Measurements from ENCODE around the gene FTO.

DNA sequence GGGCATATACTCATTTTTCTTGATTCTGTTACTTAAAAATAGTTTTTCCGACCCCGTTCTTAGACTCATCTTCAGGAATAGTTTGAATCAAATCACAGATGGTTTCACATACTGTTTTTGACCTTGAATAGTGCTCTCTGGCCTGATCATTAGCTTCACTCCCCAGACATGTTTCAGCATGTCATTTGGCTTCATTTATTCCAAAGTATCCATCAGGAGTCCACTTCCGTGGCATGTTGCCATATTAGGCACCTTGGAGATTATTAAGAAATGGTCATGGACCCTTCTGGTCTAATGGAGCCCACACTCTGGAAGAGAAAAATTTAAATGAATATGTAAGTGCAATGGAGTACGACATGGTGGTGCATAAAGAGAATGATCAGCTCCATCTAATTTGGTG lies 222.3 kb downstream of the FTO start:
- TF ChIP-seq, protein P1, sequence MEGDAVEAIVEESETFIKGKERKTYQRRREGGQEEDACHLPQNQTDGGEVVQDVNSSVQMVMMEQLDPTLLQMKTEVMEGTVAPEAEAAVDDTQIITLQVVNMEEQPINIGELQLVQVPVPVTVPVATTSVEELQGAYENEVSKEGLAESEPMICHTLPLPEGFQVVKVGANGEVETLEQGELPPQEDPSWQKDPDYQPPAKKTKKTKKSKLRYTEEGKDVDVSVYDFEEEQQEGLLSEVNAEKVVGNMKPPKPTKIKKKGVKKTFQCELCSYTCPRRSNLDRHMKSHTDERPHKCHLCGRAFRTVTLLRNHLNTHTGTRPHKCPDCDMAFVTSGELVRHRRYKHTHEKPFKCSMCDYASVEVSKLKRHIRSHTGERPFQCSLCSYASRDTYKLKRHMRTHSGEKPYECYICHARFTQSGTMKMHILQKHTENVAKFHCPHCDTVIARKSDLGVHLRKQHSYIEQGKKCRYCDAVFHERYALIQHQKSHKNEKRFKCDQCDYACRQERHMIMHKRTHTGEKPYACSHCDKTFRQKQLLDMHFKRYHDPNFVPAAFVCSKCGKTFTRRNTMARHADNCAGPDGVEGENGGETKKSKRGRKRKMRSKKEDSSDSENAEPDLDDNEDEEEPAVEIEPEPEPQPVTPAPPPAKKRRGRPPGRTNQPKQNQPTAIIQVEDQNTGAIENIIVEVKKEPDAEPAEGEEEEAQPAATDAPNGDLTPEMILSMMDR (IDR thresholded peaks at IDR 0.05) = no peak
- TF ChIP-seq POLR2AphosphoS5 (IDR thresholded peaks at IDR 0.05) (no peak), EP300 (IDR thresholded peaks at IDR 0.05) (no peak), POLR2A (IDR thresholded peaks at IDR 0.05) (no peak)
